Fibroblast of the aortic adventitia (primary cell): ENCODE data around the gene PCDHB8. TPM values are rescaled to one million over a fixed set of nuclear protein-coding genes. Genes with fewer than 3 reads are reported as not detected.
"Not testable (repeated sequence)": the region's sequence is repeated elsewhere in the genome, so short reads cannot be mapped to it uniquely, and the experiment has no call there.

Experiments
- DNase-seq: peaks from one replicate; pipeline ENCODE4 v3.0.0-alpha.2; 2010; ENCODE audit warnings: low read depth
- H3K4me3 ChIP-seq: 2 replicates; pipeline ENCODE4 v1.5.1; 2011; ENCODE audit warnings: low read depth, mild to moderate bottlenecking, control low read depth, low read length, moderate library complexity
- total RNA-seq: library from RNA; depleted of rRNA; stranded (reverse); fragments of >200 nt; gene quantifications from 2 replicates; pipeline ENCODE4 v1.2.3, GENCODE V29; 2012; ENCODE audit warnings: low replicate concordance
- TF ChIP-seq, protein P1 (sequence below): IDR thresholded peaks from 2 replicates; pipeline ENCODE4 v1.5.1; 2011; ENCODE audit warnings: mild to moderate bottlenecking, low read length, control low read depth, inconsistent platforms; ENCODE audit not compliant: insufficient read depth

The PCDHB8 gene
- total RNA-seq, 1 donor = 0.27 TPM

DNA sequence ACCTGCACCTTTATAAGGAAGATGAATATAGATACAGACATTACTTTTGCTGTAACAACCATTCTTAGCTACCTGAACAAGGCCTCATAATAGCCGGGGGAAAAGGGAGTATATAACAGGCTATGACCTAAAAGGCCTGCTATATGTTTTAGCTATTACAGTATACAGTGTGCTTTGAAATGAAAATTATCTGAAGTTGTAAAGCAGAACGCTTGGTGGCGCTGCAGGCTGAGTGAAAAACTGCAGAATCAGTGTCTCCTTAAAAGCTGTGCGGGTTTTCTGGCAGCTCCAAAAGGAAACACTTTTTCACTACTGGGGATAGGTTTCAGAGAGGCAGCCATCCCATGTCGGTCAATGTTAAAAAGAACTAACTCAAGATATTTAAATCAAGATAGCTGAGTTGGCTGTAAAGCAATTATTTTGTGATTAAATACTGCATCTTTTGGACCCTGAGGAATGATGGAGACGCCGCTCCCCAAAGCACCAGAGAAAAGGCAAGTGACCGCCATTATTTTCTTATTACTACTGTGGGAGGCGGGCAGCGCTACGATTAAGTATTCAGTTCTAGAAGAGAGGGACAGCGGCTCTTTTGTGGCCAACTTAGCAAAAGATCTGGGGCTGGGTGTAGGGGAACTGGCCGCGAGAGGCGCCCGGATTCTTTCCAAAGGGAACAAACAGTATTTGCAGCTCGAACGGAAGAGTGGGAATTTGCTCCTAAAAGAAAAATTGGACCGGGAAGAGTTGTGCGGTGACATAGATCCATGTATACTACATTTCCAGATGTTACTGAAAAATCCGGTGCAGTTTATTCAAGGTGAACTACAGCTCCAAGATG lies 21.8 kb upstream of the PCDHB8 start:
- TF ChIP-seq, protein P1, sequence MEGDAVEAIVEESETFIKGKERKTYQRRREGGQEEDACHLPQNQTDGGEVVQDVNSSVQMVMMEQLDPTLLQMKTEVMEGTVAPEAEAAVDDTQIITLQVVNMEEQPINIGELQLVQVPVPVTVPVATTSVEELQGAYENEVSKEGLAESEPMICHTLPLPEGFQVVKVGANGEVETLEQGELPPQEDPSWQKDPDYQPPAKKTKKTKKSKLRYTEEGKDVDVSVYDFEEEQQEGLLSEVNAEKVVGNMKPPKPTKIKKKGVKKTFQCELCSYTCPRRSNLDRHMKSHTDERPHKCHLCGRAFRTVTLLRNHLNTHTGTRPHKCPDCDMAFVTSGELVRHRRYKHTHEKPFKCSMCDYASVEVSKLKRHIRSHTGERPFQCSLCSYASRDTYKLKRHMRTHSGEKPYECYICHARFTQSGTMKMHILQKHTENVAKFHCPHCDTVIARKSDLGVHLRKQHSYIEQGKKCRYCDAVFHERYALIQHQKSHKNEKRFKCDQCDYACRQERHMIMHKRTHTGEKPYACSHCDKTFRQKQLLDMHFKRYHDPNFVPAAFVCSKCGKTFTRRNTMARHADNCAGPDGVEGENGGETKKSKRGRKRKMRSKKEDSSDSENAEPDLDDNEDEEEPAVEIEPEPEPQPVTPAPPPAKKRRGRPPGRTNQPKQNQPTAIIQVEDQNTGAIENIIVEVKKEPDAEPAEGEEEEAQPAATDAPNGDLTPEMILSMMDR = no peak
- no peak overlapping the region for H3K4me3 ChIP-seq
- no peak for DNase-seq

DNA sequence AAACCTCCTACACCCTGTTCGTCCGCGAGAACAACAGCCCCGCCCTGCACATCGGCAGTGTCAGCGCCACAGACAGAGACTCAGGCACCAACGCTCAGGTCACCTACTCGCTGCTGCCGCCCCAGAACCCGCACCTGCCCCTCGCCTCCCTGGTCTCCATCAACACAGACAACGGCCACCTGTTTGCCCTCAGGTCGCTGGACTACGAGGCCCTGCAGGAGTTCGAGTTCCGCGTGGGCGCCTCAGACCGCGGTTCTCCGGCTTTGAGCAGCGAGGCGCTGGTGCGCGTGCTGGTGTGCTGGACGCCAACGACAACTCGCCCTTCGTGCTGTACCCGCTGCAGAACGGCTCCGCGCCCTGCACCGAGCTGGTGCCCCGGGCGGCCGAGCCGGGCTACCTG lies 20.2 kb upstream of the PCDHB8 start:
- H3K4me3 ChIP-seq, DNase-seq: not testable (repeated sequence)

DNA sequence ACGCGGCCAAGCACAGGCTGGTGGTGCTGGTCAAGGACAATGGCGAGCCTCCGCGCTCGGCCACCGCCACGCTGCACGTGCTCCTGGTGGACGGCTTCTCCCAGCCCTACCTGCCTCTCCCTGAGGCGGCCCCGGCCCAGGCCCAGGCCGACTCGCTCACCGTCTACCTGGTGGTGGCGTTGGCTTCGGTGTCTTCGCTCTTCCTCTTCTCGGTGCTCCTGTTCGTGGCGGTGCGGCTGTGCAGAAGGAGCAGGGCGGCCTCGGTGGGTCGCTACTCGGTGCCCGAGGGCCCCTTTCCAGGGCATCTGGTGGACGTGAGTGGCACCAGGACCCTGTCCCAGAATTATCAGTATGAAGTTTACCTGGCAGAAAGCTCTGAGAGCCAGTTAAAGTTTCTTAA lies 19.7 kb upstream of the PCDHB8 start:
- H3K4me3 ChIP-seq, DNase-seq: not testable (repeated sequence)

DNA sequence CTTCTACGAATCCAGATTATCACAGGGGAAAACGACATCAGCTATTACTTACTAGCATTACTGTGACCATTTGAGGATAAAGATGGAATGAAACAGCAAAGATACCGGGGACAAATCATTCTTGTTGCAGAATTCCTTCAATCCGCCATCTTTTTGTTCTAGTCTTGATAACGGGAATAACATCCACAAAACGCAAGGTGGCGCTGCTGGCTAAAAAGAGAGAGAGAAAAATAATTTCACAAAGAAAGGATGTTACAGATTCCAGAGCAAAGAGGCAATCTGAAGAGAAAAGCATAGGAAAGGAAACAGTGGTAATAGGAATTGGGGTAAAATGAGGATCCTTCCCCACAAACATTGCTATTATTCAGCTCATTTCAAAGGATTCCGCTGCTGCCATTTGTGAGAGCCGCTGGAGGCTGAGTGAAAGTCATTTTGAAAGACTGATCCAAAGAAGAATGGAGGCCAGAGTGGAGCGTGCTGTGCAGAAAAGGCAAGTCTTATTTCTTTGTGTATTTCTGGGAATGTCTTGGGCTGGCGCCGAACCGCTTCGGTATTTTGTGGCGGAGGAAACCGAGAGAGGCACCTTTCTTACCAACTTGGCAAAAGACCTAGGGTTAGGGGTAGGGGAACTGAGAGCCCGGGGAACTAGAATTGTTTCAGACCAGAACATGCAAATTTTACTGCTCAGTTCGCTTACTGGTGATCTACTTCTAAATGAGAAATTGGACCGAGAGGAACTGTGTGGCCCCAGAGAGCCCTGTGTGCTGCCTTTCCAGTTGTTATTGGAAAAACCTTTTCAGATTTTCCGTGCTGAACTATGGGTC lies 5.0 kb upstream of the PCDHB8 start, which contains the start of gene PCDHB7:
Gene PCDHB7 (plus strand): TSS at position 264 of the 824 bp plus-strand sequence. CDS start 192 bp downstream, at position 456.
- H3K4me3 ChIP-seq = no peak within 1 kb of the TSS
- TF ChIP-seq, protein P1 = peak; percentile 40
- peak; percentile 25 for DNase-seq

DNA sequence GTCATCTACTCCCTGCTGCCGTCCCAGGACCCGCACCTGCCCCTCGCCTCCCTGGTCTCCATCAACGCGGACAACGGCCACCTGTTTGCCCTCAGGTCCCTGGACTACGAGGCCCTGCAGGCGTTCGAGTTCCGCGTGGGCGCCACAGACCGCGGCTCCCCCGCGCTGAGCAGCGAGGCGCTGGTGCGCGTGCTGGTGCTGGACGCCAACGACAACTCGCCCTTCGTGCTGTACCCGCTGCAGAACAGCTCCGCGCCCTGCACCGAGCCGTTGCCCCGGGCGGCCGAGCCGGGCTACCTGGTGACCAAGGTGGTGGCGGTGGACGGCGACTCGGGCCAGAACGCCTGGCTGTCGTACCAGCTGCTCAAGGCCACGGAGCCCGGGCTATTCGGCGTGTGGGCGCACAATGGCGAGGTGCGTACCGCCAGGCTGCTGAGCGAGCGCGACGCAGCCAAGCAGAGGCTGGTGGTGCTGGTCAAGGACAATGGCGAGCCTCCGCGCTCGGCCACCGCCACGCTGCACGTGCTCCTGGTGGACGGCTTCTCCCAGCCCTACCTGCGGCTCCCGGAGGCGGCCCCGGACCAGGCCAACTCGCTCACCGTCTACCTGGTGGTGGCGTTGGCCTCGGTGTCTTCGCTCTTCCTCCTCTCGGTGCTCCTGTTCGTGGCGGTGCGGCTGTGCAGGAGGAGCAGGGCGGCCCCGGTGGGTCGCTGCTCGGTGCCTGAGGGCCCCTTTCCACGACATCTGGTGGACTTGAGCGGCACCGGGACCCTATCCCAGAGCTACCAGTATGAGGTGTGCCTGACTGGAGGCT lies 3.1 kb upstream of the PCDHB8 start:
- H3K4me3 ChIP-seq, DNase-seq: not testable (repeated sequence)

DNA sequence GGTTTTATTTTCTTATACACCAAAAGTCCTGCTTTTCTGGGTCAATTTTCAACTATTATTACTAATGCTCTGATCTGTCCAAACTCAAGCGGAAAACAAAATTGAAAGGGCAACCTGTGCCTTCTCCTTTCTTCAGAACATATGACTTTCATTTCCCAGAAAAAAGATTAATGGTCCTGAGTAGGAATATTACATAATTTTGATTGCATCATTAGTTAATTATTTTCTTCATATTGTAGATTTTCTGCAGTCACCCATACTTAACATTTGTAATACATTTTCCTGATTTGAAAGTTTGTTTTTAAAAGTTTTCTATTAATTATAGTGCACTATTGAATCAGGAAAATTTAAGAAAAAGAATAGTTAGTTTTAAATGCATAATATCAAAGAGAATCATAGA lies 1.7 kb upstream of the PCDHB8 start:
- TF ChIP-seq, protein P1 = no peak
- H3K4me3 ChIP-seq = no peak overlapping the region
- no peak for DNase-seq

DNA sequence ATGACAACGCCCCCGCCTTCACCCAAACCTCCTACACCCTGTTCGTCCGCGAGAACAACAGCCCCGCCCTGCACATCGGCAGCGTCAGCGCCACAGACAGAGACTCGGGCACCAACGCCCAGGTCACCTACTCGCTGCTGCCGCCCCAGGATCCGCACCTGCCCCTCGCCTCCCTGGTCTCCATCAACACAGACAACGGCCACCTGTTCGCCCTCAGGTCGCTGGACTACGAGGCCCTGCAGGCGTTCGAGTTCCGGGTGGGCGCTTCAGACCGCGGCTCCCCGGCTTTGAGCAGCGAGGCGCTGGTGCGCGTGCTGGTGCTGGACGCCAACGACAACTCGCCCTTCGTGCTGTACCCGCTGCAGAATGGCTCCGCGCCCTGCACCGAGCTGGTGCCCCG lies 1.8 kb downstream of the PCDHB8 start:
- DNase-seq, H3K4me3 ChIP-seq: not testable (repeated sequence)

DNA sequence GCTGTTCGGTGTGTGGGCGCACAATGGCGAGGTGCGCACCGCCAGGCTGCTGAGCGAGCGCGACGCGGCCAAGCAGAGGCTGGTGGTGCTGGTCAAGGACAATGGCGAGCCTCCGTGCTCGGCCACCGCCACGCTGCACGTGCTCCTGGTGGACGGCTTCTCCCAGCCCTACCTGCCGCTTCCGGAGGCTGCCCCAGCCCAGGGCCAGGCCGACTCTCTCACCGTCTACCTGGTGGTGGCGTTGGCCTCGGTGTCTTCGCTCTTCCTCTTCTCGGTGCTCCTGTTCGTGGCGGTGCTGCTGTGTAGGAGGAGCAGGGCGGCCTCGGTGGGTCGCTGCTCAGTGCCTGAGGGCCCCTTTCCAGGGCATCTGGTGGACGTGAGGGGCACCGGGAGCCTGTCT lies 2.3 kb downstream of the PCDHB8 start:
- DNase-seq, H3K4me3 ChIP-seq: not testable (repeated sequence)

DNA sequence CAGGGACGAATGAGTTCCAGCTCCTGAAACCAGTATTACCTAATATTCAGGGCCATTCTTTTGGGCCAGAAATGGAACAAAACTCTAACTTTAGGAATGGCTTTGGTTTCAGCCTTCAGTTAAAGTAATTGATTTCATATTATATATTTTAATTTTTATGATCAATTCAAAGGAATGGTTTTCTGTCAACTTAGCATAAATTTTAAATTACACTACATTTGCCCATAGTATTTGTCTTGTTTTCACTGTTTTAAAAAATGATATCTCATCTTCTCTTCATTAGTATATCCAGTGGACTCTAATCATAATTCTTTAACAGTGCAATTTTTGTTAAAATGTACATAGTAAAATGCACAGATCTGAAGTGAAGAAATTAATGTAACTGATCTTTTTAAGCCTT lies 2.7 kb downstream of the PCDHB8 start:
- DNase-seq = no peak
- TF ChIP-seq, protein P1 = no peak
- H3K4me3 ChIP-seq = no peak overlapping the region
